NCI-H82 (cell line): ENCODE data around the gene PTGES.
"Not testable (repeated sequence)": the region's sequence is repeated elsewhere in the genome, so short reads cannot be mapped to it uniquely, and the experiment has no call there.

Experiments
- DNase-seq: peaks from one replicate; lab custom pipeline; 2025; lab: John Stamatoyannopoulos, UW

The PTGES gene

GRCh38 chr9:129770741-129771140, 17.9 kb upstream of the PTGES start:
- no peak for DNase-seq

DNA sequence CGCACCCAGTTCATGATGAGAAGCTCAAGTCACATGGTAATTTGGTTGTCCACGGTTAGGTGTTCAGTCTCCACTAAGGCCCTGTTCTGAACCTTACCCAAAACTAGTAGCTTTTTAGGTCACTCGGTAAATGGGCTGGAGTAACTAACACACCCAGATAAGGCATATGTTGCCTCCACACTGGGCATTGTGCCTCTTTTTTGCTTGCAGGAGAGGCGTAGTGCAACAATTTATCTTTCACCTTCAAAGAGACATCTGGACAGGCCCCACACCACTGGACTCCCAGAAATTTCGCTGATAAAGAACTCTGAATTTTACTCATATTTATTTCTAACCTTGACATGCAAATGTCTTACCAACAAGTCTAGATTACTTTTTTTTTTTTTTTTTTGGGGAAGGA, 16.8 kb upstream of the PTGES start:
- no peak for DNase-seq

DNA sequence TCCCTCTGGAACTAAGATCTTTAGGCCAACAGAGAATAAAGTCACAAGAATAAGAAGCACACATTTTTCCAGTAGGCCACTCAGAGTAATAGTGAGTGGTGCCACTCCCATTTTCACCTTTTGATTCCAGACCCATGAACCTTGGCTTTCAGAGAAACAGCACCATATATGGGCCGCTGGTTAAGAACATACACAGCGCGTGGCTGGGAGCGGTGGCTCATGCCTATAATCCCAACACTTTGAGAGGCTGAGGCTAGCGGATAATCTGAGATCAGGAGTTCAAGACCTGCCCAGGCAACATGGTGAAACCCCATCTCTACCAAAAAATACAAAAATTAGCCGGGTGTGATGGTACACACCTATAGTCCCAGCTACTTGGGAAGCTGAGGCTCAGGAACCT, 15.6 kb upstream of the PTGES start:
- DNase-seq, result no peak

GRCh38 chr9:129765764-129766317, 13.0 kb upstream of the PTGES start:
- DNase-seq, result no peak

DNA sequence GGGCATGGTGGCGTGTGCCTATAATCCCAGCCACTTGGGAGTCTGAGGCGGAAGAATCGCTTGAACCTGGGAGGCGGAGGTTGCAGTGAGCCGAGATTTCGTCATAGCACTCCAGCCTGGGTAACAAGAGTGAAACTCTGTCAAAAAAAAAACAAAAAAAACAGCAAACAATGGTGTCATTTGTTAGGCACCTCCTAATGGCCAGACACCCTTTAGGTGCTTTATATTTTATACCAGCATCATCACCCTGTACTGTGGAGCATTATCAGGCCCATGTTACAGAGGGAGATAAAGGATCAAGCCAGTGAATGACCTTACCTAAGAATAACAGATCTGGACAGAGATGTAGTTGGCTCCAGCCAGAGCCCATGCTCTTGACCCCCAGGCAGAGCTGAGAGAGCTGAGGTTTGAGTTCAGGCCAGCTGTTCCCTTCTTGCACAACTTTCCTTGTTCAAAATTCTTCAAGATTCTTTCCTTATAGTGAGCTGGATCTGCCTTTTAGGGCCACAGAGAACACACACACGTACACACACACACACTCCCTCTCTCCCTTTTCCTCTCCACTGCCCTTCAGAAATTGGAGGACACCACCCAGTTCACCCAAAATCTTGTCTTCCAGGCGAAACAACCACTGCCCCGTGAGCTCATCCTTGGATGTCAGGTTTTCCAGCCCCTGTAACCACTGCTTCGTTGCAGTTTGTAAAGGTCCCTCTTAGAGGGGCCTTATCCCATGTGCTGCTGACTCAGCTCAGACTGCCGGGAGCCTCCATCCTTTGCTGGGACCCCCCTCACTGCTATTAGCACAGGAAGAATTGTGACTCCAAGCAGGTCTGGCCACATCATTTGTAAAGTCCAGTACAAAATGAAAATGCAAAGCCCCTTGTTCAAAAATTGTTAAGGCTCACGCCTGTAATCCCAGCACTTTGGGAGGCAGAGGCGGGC, 10.4 kb upstream of the PTGES start:
- no peak for DNase-seq

DNA sequence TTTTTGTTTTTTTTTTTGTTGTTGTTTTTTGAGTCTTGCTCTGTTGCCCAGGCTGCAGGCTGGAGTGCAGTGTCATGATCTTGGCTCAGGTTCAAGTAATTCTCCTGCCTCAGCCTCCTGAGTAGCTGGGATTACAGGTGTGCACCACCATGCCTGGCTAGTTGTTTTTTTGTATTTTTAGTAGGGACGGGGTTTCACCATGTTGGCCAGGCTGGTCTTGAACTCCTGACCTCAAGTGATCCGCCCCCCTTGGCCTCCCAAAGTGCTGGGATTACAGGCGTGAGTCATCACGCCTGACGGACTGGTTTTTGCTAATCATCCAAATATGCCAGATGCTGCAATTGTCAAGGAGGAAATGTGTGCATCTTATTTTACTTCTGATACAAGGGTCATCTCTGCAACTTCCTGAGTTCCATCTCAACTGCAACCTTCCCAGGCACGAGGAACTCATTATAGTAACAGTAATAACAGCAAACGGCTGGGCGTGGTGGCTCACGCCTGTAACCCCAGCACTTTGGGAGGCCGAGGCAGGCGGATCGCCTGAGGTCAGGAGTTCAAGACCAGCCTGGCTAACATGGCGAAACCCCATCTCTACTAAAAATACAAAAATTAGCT, 9.6 kb upstream of the PTGES start:
- not testable (repeated sequence) for DNase-seq

GRCh38 chr9:129761901-129762369, 9.1 kb upstream of the PTGES start:
- no peak for DNase-seq

GRCh38 chr9:129761293-129761900, 8.6 kb upstream of the PTGES start:
- no peak for DNase-seq

- not testable (repeated sequence) for DNase-seq
These were observed 7.9 kb upstream of the PTGES start for GRCh38 chr9:129760784-129761183.

DNA sequence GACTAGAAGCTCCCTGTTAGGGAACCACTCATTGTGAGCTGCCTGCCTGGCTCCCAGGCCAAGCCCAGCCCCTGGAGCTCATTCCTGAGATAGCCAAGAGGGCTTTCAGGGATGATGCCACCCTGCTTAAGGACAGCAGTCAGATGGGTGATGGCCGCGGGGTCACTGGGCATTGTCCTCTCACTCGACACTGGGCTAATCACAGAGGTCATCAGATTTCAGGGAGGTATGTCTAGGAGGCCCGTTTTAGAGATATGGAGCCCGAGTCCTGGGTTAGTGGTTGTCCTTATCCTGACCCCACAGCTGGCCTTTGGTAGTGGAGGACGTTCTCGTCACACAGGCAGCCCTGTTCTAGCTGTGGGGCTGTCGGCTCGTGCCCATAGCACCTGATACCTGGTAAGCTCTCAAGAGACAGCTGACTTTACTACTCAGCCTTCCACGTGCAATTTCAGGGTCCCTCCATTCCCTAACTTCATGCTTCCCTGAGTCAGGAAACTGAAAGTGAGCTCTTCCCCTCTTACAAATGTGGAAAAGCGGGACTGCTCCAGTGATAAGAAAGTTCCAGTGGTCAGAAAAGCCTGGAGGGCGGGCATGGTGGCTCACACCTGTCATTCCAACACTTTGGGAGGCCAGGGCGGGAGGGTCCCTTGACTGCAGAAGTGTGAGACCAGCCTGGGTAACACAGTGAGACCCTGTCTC, 7.1 kb upstream of the PTGES start:
- DNase-seq, result no peak

DNA sequence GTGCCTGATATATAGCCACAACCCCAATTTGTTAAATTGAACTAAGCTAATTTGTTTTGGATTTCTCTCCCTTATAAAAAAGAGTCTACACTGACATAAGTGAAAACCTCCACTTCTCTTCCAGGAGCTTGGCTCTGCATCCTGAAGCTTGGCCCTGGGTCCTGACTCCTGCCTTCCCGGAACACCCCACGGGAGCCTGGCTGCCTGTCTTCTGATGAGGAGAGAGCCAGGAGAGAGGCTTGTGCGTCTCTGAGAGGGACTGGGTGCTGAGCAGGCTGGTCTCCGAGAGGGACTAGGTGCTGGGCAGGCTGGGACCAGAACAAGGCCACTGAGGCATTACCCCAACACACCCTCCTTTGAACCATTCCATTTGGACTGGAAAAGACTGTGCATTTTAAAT, 6.5 kb upstream of the PTGES start:
- DNase-seq, result no peak

DNA sequence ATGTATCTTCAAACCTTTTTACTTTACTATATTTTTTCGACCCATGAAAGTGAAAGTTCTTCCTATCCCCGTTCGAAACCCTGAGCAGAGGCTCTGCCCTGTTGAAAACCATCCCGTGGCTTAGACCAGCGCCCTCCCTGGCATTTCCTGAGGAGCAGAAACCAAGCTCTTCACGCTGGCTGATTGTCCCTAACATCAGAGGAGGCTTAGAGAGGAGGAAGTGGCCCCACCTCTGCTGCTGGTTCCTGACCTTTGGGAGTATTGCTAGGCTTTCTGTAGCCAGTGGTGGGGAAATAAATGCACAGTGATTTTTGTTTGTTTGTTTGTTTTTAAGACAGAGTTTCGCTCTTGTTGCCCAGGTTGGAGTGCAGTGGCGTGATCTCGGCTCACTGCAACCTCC, 4.2 kb upstream of the PTGES start:
- DNase-seq, result no peak

DNA sequence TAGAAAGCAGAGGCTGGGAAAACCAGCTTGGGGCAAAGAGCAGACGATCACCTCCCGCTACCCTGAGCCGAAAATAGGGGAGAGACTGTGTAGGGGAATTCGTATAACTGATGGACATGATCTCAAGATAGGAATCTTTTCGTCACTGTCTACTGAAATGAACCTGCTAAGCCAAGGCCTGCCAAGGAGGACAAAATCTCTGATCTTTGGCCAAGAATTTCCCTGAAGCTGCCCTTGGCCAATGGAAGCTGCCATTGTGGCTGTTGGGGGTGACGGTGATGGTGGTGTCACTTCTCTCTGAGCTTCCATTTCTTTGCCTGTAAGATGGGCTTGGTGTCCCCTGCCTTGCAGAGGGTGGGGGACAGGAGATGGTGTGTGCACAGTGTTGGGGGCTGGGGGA, 3.3 kb upstream of the PTGES start:
- DNase-seq, result no peak

- DNase-seq, result no peak
These were observed 2.3 kb upstream of the PTGES start for GRCh38 chr9:129755151-129755550.

GRCh38 chr9:129751841-129752801, 721 bp downstream of the PTGES start:
- DNase-seq, result peak; percentile 15

GRCh38 chr9:129750013-129750638, 2.7 kb downstream of the PTGES start:
- no peak for DNase-seq

- DNase-seq, result no peak
These were observed 3.3 kb downstream of the PTGES start for GRCh38 chr9:129749575-129749974.

DNA sequence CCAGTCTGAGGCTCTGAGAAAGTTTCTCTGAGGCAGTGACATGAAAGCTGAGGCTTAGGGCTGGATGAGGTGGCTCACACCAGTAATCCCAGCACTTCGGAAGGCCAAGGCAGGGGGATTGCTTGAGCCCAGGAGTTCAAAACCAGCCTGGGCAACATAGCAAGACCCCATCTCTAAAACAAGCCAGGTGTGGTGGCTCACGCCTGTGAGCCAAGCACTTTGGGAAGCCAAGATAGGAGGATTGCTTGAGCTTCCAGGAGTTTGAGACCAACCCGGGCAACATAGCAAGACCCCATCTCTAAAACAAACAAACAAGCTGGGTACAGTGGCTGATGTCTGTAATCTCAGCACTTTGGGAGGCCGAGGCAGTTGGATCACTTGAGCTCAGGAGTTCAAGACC, 3.8 kb downstream of the PTGES start:
- DNase-seq, result not testable (repeated sequence)

GRCh38 chr9:129748249-129748648, 4.6 kb downstream of the PTGES start:
- DNase-seq, result no peak

- DNase-seq, result no peak
These were observed 6.6 kb downstream of the PTGES start for GRCh38 chr9:129746092-129746777.
